Gastrocnemius medialis (tissue), 4 donors: ENCODE data around the gene CDK5RAP3. TPM values are rescaled to one million over a fixed set of nuclear protein-coding genes. Genes with fewer than 3 reads are reported as not detected.

Experiments used
- ATAC-seq, 2 donors: fragments of 150-250 bp; one replicate each; pipeline ENCODE4 v1.9.1; 2016
- DNase-seq, 2 donors: peaks; one replicate each; pipeline ENCODE4 v3.0.0-alpha.2; 2019
- H3K27ac ChIP-seq, 4 donors: fragments of 200-600 bp; sonication (generic); 1 replicate in 1 of 4; 2 replicates in 3 of 4; pipeline ENCODE4 v1.5.1; 2016 to 2018; ENCODE audit warnings: mild to moderate bottlenecking in 2 of 4, moderate library complexity in 1 of 4
- H3K27me3 ChIP-seq, 3 donors: fragments of 200-600 bp; sonication (generic) in 2 of 3; 1 replicate in 1 of 3; 2 replicates in 2 of 3; pipeline versions ENCODE4 v1.5.1 to v1.6.0; 2016 to 2019; ENCODE audit warnings: mild to moderate bottlenecking in 1 of 3, moderate library complexity in 1 of 3
- H3K36me3 ChIP-seq, 2 donors: fragments of 200-600 bp; sonication (generic) in 1 of 2; one replicate each; pipeline ENCODE4 v1.5.1; 2017 to 2018
- H3K4me1 ChIP-seq, 2 donors: fragments of 200-600 bp; sonication (generic) in 1 of 2; one replicate each; pipeline ENCODE4 v1.5.1; 2016 to 2017; ENCODE audit warnings: mild to moderate bottlenecking in 2 of 2
- H3K4me3 ChIP-seq, 4 donors: fragments of 200-600 bp; sonication (generic) in 3 of 4; 1 replicate in 1 of 4; 2 replicates in 3 of 4; pipeline ENCODE4 v1.5.1; 2016 to 2019; ENCODE audit warnings: mild to moderate bottlenecking in 2 of 4
- H3K9me3 ChIP-seq, 3 donors: fragments of 200-600 bp; sonication (generic) in 2 of 3; 1 replicate in 1 of 3; 2 replicates in 2 of 3; pipeline ENCODE4 v1.5.1; 2016 to 2019
- POLR2A ChIP-seq, 2 donors: fragments of 450-650 bp; IDR thresholded peaks; one replicate each; pipeline ENCODE4 v1.6.1; 2017; ENCODE audit warnings: antibody characterized with exemption in 2 of 2, mild to moderate bottlenecking in 2 of 2, moderate library complexity in 2 of 2
- in situ Hi-C, 4 donors: fragments of 200-750 bp; cut with MboI; loops; one replicate each; pipeline versions ENCODE4 v1.15.0 to v1.8.0; 2017; ENCODE audit warnings: low sequenced_read_pairs in 4 of 4
- intact Hi-C: fragments of 100-400 bp; cut with DNase I; formaldehyde crosslinking; loops from one replicate; pipeline ENCODE4 v1.15.1; 2023; ENCODE audit warnings: low total_unique reads
- total RNA-seq, 4 donors: library from RNA; depleted of rRNA; stranded (reverse); fragments of >200 nt; gene quantifications; one replicate each; pipeline versions ENCODE4 v1.1.0 to v1.2.3, GENCODE V29; 2016
- TF ChIP-seq, protein P1 (sequence below), 5 experiments: fragments of 450-650 bp in 3 of 5; fragments of 200-600 bp in 2 of 5; sonication (generic) in 2 of 5; IDR thresholded peaks in 4 of 5; conservative IDR thresholded peaks in 1 of 5; 1 replicate in 4 of 5; 2 replicates in 1 of 5; pipeline ENCODE4 v1.5.1; 2016 to 2019; ENCODE audit warnings: antibody characterized with exemption in 5 of 5, mild to moderate bottlenecking in 3 of 5, moderate library complexity in 3 of 5

CDK5RAP3 gene
- total RNA-seq, 4 donors from 2014 or later, result 14.2 to 35.9 (median 27.8) TPM

DNA sequence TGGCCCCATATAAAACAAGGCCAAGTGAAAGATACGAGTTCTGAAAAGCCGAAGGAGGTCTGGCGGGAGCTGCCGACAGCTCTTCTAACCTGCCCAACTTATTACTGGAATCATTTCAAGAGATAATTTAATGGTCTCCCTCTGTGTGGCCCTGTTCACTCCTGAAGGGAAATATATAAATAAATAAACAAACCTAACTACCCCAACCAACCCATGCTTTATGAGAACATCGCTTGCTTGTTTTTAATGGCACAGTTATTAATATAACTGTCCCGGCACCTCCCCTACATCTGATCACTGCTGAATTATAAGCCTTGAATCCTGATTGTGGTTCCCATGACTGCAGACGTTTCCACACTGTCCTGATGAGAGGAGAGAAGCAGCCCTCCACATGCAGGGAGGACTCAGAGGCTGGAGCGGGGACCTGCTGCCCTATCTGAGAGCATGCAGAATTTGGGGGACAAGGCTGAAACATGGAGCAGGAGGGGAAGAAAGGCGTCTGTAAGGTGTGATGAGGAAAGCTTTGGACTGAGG is 22.2 kb downstream of the CDK5RAP3 start:
- Histone ChIP-seq H3K9me3 (no peaks in the 10 kb centered on the region), H3K27me3 (peaks cover 0 to 2% (median 0%) of the 10 kb centered on the region in 3 donors), H3K36me3 (no peaks in the 10 kb centered on the region), H3K27ac (no peak overlapping the region), H3K4me1 (no peaks in the 10 kb centered on the region), H3K4me3 (no peak overlapping the region)
- intact Hi-C loops (no loop called here), in situ Hi-C loops (no loop called here)
- DNase-seq, result no peak
- no peak for TF ChIP-seq POLR2A (IDR thresholded peaks at IDR 0.05)
- TF ChIP-seq, protein P1, sequence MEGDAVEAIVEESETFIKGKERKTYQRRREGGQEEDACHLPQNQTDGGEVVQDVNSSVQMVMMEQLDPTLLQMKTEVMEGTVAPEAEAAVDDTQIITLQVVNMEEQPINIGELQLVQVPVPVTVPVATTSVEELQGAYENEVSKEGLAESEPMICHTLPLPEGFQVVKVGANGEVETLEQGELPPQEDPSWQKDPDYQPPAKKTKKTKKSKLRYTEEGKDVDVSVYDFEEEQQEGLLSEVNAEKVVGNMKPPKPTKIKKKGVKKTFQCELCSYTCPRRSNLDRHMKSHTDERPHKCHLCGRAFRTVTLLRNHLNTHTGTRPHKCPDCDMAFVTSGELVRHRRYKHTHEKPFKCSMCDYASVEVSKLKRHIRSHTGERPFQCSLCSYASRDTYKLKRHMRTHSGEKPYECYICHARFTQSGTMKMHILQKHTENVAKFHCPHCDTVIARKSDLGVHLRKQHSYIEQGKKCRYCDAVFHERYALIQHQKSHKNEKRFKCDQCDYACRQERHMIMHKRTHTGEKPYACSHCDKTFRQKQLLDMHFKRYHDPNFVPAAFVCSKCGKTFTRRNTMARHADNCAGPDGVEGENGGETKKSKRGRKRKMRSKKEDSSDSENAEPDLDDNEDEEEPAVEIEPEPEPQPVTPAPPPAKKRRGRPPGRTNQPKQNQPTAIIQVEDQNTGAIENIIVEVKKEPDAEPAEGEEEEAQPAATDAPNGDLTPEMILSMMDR (IDR thresholded peaks at IDR 0.05 in 4 of 5, conservative IDR thresholded peaks at IDR 0.05 in 1 of 5), result no peak
- ATAC-seq, result no peak

GRCh38 chr17:47993964-47994363 is 23.1 kb downstream of the CDK5RAP3 start:
- H3K4me3 ChIP-seq, result no peak overlapping the region
- ATAC-seq (no peak), DNase-seq (no peak)
- TF ChIP-seq, protein P1 (IDR thresholded peaks at IDR 0.05 in 4 of 5, conservative IDR thresholded peaks at IDR 0.05 in 1 of 5), result no peak
- TF ChIP-seq POLR2A (IDR thresholded peaks at IDR 0.05), result no peak
- no peaks in the 10 kb centered on the region for H3K36me3 ChIP-seq
- intact Hi-C loops (no loop called here), in situ Hi-C loops (no loop called here)
- H3K27ac ChIP-seq, result no peak overlapping the region
- no peaks in the 10 kb centered on the region for H3K9me3 ChIP-seq
- no peaks in the 10 kb centered on the region for H3K4me1 ChIP-seq
- H3K27me3 ChIP-seq, result peaks cover 0 to 2% (median 0%) of the 10 kb centered on the region in 3 donors

GRCh38 chr17:47994724-47995123 is 23.8 kb downstream of the CDK5RAP3 start:
- H3K4me1 ChIP-seq, result no peaks in the 10 kb centered on the region
- H3K4me3 ChIP-seq, result no peak overlapping the region
- H3K27me3 ChIP-seq, result peaks cover 0 to 2% (median 0%) of the 10 kb centered on the region in 3 donors
- in situ Hi-C loops (no loop called here), intact Hi-C loops (no loop called here)
- no peaks in the 10 kb centered on the region for H3K36me3 ChIP-seq
- no peak overlapping the region for H3K27ac ChIP-seq
- DNase-seq (no peak), ATAC-seq (no peak)
- no peaks in the 10 kb centered on the region for H3K9me3 ChIP-seq
- TF ChIP-seq, protein P1 (IDR thresholded peaks at IDR 0.05 in 4 of 5, conservative IDR thresholded peaks at IDR 0.05 in 1 of 5), result no peak

DNA sequence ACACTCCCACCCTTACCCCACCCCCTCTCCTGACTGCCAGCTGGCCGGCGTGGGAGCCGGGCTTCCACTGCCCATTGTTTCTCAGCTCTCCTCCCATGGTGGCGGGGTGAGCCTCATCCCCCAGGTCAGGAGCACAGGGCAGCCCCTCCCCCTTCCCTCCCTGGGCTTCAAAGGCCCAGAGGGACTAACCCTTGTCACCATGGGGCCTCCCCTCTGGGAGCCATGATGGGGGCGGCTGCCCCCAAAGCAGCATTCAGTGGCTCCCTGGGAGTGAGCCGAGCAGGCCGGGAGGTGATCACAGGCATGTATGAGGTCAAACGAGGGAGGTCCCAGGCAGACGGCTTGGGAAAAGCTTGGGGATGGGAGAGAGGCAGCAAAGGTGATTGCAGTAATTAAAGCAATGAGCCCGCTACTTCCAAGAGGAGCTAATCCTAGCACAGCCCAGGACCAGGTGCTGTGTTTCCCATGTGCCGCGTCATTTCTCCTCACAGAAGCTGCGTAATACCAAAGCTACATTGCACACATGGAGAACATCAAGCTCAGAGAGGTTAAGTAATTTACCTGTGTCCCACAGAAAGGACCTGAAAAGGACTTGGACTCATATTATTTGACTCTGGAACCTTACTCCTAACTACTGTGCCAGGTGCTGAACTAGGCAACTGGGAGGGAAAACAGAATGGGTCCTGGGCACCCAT is 24.5 kb downstream of the CDK5RAP3 start:
- Histone ChIP-seq H3K4me3 (no peak overlapping the region), H3K36me3 (no peaks in the 10 kb centered on the region), H3K27ac (no peak overlapping the region), H3K9me3 (no peaks in the 10 kb centered on the region), H3K27me3 (peaks cover 0 to 2% (median 0%) of the 10 kb centered on the region in 3 donors), H3K4me1 (no peaks in the 10 kb centered on the region)
- in situ Hi-C loops (no loop called here), intact Hi-C loops (no loop called here)
- ATAC-seq (no peak), DNase-seq (no peak)
- TF ChIP-seq, protein P1 (IDR thresholded peaks at IDR 0.05 in 4 of 5, conservative IDR thresholded peaks at IDR 0.05 in 1 of 5), result no peak
- TF ChIP-seq POLR2A (IDR thresholded peaks at IDR 0.05), result no peak
